ENCODE results near the gene PLA2G3.
"Not testable (repeated sequence)": the region's sequence is repeated elsewhere in the genome, so short reads cannot be mapped to it uniquely, and the experiment has no call there.

Gene PLA2G3

DNA sequence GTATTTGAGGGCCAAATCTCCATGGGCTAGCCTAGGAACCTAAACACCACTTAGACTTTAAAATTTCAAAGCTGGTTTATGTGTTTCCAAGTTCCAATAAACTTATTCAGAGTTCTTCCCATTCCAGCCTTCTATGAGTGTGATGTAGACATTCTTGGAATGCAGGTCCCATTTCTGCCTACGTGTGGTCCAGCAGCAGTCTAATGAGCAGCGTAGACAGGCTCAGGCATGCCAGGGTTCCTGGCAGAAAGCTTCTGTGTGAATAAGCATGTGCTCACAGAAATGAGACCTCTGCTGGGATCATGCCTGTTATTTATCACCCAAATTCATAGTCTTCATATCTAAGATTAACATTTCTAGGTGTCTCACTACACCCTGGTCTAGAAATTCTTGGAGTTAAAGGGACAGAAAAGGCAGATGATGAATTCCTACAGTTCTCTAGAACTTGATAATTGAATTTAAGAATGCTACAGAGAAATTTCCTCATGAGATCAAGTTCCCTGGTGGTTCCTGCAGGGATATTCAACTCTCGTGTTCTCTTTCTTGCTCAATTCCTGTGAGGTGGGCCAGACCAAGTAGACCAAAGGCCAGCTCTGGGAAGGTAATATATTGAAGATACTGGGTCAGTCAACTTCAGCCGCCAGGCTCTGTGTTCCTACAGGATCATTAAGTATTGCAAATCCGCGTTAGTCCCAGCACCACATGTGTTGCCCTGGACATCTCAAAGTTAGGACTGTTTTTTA is 37.3 kb upstream of the PLA2G3 start:
- no peak overlapping the region for H3K4me3 ChIP-seq (ENCODE audit: low read depth, low read length)
- TF ChIP-seq, protein P1, sequence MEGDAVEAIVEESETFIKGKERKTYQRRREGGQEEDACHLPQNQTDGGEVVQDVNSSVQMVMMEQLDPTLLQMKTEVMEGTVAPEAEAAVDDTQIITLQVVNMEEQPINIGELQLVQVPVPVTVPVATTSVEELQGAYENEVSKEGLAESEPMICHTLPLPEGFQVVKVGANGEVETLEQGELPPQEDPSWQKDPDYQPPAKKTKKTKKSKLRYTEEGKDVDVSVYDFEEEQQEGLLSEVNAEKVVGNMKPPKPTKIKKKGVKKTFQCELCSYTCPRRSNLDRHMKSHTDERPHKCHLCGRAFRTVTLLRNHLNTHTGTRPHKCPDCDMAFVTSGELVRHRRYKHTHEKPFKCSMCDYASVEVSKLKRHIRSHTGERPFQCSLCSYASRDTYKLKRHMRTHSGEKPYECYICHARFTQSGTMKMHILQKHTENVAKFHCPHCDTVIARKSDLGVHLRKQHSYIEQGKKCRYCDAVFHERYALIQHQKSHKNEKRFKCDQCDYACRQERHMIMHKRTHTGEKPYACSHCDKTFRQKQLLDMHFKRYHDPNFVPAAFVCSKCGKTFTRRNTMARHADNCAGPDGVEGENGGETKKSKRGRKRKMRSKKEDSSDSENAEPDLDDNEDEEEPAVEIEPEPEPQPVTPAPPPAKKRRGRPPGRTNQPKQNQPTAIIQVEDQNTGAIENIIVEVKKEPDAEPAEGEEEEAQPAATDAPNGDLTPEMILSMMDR (IDR thresholded peaks at IDR 0.05; ENCODE audit: low read depth, low read length) = no peak

DNA sequence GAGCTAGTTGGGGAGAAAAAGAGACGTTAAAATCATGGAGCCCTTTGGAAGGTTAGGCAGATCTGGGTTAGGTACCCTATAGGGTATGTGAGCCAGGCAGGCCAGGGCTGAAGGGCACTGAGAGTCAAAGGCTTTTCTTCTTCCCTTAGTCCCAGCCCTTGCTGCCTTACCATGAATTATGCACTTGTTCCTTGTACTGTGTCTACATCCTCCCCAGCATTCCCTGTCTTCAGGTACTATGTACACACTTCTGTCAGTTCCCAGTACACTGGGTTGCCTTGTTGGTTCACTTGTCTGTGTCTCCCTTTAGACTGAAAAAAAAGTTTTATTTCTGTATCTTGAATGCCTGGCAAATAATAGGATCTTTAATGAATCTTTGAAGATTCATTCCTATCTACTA is 36.6 kb upstream of the PLA2G3 start:
- TF ChIP-seq, protein P1 (IDR thresholded peaks at IDR 0.05; ENCODE audit: low read depth, low read length) = no peak
- no peak overlapping the region for H3K4me3 ChIP-seq (ENCODE audit: low read depth, low read length)

DNA sequence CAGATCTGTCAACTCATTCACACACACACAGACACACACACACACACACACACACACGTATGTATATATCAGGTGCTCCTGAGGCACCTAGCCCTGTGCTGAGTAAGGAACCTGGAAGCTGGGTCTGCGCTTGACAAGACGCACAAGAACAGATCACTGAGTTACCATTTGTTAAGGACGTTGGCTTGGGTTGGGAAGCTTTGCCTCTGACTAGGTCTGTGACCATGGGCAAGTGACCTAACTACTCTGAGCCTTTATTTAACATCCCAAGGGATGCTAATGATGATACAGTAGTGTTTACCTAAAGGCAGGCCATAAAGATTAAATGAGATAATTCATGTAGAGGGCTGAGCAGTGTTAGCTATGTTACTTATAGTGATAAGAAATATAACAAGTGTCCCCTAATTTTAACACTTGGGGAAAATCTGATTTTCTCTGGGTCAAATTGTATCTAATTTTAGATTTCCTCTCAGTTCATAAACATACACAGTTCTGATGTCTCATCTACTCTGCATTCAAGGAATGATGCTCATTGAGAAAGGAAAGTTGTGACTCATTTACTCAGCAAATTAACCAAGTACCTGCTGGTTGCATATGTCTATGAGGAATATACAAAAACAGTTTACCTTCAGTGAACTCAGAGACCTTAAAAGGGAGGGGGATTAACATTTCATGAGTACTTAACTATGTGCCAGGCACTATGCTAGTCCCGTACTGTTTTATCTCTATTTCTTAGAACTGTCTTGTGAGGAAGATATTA is 33.3 kb upstream of the PLA2G3 start:
- H3K4me3 ChIP-seq (ENCODE audit: low read depth, low read length) = peak overlapping the region; percentile 27; the same call in 1 of the 2 replicates
- TF ChIP-seq, protein P1 (IDR thresholded peaks at IDR 0.05; ENCODE audit: low read depth, low read length) = no peak

DNA sequence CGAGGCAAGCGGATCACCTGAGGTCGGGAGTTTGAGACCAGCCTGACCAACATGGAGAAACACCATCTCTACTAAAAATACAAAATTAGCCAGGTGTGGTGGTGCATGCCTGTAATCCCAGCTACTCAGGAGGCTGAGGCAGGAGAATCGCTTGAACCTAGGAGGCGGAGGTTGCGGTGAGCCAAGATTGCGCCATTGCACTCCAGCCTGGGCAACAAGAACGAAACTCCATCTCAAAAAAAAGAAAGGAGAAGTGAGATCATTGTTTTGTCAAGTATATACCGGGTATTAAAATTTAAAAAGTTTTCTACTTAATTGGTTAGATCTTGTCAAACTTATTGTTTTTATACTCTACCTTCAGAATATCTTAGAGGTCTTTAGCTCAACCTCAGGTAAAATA is 31.4 kb upstream of the PLA2G3 start:
- H3K4me3 ChIP-seq (ENCODE audit: low read depth, low read length) = not testable (repeated sequence)

DNA sequence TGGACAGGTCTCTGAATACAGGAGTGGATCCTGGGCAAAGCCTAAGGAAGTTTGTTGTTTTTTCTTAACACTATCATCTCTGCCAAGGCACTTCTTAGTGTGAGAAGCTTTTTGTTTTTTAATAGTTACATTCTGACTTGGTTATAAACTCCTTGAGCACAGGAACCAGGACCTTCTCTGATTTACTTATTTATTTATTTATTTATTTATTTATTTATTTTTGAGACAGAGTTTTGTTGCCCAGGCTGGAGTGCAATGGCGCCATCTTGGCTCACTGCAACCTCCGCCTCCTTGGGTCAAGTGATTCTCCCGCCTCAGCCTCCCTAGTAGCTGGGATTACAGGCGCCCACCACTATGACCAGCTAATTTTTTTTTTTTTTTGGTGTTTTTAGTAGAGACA is 30.7 kb upstream of the PLA2G3 start:
- TF ChIP-seq, protein P1 (IDR thresholded peaks at IDR 0.05; ENCODE audit: low read depth, low read length) = no peak
- H3K4me3 ChIP-seq (ENCODE audit: low read depth, low read length) = no peak overlapping the region

DNA sequence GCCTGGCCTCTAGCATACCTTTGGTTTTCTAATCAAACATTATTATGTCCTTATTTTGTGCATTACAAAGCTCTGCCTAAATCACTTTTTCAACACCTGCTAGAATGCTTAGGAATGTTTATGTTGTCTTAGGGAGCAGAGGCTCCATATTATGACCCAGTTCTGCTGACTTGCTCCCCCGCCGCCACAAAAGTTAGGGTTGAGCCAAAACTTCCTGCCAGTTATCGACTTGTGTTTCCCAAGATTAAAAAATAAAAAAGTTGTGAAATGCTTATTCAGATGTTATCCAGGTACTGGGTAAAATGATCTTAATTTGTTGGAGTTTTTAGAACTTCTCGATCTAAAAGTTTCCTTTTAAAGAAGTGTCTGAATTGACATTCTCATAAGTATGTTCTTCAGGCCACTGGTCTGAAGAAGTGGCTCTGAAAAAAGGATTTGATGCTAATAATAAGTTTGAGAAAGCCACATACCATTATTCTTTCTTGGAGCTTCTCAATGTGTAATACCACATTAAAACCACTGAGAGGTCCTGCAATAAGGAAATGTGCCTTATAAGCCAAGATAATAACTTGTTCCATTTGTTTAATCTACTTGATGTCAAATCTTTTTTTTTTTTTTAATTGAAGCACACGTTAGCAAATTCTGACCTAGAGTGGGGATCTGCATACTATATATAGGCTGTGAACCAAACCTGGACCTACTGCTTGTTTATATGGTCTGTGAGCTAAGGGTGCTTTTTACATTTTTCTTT is 21.9 kb upstream of the PLA2G3 start:
- TF ChIP-seq, protein P1 (IDR thresholded peaks at IDR 0.05; ENCODE audit: low read depth, low read length) = no peak
- no peak overlapping the region; the same call in 1 of the 2 replicates for H3K4me3 ChIP-seq (ENCODE audit: low read depth, low read length)

DNA sequence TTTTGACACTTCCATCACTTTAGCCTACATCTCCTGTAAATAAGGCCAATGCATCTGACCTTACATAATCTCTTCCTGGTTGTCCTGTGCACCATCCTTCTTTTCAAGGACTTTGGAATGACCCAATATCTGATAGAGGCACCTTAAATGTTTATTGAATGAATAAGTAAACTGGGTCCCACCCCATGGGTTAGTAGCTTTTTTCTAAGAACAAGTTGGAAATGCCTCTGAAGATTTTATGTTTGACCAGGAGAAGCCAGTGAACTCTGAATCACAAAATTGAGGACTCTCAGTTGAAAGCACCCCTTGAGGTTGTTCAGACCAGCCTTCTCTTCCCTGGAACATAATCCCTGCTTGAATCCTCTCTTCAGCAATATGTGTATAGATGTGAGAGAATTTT is 21.1 kb upstream of the PLA2G3 start:
- peak overlapping the region; percentile 81 for H3K4me3 ChIP-seq (ENCODE audit: low read depth, low read length)
- TF ChIP-seq, protein P1 (IDR thresholded peaks at IDR 0.05; ENCODE audit: low read depth, low read length) = no peak

All from WI38 (cell line).